ENCODE measurements around the gene SFI1.

SFI1 gene

DNA sequence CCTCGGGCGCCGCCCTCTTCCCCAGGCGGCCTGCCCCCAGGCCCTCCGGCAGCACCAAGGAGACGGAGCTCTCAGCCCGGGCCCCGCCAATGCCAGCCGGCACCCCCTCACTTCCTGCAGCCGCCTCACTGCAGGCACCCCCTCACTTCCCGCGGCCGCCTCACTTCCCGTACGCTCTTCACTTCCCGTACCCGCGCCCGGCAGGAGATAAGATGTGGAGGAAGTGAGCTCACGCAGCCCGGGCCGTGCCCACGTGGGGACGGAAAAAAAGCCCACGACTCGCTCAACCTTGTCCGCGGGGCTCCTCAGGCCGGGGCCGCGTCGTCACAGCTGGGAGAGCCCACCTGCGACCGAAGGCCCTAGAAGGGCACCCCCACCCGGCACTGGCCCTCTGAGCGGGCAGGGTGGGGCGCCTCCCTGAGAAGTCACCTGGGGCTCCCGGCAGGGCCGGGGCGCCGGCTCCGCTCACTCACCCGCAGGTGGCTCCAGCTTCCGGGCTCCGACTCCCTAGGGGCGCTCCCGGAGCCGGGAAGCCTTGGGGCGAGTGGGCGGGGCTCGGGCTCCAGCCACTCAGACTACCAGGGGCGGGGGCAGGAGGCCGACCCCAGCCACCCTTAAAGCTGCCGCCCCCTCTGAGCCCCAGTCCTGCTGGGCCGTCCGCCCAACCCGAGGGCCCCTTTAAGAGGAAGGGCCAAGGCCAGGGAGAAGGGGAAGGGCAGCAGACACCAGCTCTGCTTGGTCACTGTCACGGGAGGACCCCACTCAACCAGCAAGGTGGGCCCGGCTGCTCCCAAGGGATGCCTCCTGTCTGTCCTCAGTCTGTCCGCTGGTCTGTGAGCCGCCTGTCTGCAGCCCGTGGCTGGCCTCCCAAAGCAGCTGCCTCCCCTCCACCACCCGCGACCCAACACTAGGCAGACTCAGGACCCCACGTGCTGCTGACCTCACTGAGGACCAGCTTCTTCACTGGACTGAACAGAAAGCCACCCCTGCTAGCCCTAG is 134.3 kb downstream of the SFI1 start:
- Histone ChIP-seq H3K4me1 (ENCODE audit: insufficient read depth, poor library complexity, severe bottlenecking) (no peaks in the 10 kb centered on the region), H3K27ac (ENCODE audit: poor library complexity, severe bottlenecking) (peak overlapping the region; percentile 66), H3K9me3 (ENCODE audit: severe bottlenecking) (no peaks in the 10 kb centered on the region), H3K36me3 (ENCODE audit: low read depth) (peaks cover 3% of the 10 kb centered on the region; the same call in 1 of the 2 replicates), H3K4me3 (ENCODE audit: severe bottlenecking) (peak overlapping the region; percentile 48), H3K27me3 (ENCODE audit: insufficient read depth, poor library complexity, severe bottlenecking) (no peaks in the 10 kb centered on the region)
- TF ChIP-seq, protein P1, sequence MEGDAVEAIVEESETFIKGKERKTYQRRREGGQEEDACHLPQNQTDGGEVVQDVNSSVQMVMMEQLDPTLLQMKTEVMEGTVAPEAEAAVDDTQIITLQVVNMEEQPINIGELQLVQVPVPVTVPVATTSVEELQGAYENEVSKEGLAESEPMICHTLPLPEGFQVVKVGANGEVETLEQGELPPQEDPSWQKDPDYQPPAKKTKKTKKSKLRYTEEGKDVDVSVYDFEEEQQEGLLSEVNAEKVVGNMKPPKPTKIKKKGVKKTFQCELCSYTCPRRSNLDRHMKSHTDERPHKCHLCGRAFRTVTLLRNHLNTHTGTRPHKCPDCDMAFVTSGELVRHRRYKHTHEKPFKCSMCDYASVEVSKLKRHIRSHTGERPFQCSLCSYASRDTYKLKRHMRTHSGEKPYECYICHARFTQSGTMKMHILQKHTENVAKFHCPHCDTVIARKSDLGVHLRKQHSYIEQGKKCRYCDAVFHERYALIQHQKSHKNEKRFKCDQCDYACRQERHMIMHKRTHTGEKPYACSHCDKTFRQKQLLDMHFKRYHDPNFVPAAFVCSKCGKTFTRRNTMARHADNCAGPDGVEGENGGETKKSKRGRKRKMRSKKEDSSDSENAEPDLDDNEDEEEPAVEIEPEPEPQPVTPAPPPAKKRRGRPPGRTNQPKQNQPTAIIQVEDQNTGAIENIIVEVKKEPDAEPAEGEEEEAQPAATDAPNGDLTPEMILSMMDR (IDR thresholded peaks at IDR 0.05; ENCODE audit: poor library complexity, severe bottlenecking): peak; percentile 30
- DNase-seq (ENCODE audit: low spot score) (peak; percentile 88), ATAC-seq (ENCODE audit: low read depth) (peak; percentile 81)

DNA sequence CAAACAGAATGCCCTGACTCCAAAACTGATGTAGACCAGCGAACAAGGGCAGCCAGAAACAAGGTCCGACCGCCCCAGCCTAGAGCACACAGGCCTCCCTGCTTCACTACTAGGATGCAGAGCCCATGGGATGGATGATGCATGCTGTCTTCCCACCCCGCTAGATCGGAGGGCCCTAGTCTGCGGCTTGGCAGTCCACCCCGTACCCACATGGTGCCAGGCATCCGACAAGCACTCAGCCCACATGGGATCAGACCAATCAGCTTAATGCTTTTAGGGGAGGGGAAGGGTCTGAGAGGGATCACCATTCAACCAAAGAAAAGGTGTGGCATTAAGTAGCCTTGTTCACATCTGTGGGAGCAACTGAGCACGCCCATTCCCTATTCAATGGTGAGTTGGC is 135.1 kb downstream of the SFI1 start:
- DNase-seq (ENCODE audit: low spot score) (no peak), ATAC-seq (ENCODE audit: low read depth) (no peak)
- TF ChIP-seq, protein P1 (IDR thresholded peaks at IDR 0.05; ENCODE audit: poor library complexity, severe bottlenecking): no peak
- no peaks in the 10 kb centered on the region for H3K27me3 ChIP-seq (ENCODE audit: insufficient read depth, poor library complexity, severe bottlenecking)
- H3K4me3 ChIP-seq (ENCODE audit: severe bottlenecking): no peak overlapping the region
- no peaks in the 10 kb centered on the region for H3K4me1 ChIP-seq (ENCODE audit: insufficient read depth, poor library complexity, severe bottlenecking)
- H3K36me3 ChIP-seq (ENCODE audit: low read depth): peaks cover 3% of the 10 kb centered on the region; the same call in 1 of the 2 replicates
- H3K9me3 ChIP-seq (ENCODE audit: severe bottlenecking): no peaks in the 10 kb centered on the region
- peak overlapping the region; percentile 66 for H3K27ac ChIP-seq (ENCODE audit: poor library complexity, severe bottlenecking)

DNA sequence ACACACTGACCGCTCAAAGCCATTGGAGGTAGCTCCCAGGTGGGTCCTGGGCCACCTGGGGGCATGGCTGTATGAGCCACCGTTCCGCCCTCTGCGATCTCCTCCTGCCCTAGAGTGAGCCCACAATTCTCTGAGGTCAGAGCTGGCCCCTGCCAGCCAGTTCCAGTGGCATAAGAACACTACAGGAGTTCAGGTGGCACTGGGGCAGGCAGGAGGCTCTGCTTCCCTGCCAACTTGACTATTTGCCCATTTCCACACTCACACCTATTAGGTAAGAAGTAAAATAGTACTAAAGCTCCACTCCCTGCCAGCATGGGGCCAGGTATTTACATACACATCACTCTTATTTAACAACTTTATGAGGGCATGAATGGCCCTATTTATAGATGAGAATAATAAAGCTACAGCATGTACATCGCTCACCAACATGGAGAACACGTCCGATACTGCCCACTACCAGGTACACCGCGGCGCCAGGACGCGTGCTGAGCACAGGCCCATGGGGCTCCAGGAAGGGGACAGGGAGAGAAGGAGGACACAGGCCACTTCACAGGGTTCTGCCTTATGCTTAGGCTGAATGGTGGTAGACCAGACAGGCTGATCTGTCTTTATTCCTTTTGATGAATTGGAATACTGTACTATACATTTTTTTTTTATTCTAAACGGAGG is 139.4 kb downstream of the SFI1 start:
- Histone ChIP-seq H3K4me3 (ENCODE audit: severe bottlenecking) (no peak overlapping the region), H3K27me3 (ENCODE audit: insufficient read depth, poor library complexity, severe bottlenecking) (no peaks in the 10 kb centered on the region), H3K36me3 (ENCODE audit: low read depth) (0 out of 2 replicates have a peak, but pooled peaks cover 4% of the 10 kb centered on the region), H3K4me1 (ENCODE audit: insufficient read depth, poor library complexity, severe bottlenecking) (peaks cover 9% of the 10 kb centered on the region), H3K9me3 (ENCODE audit: severe bottlenecking) (no peaks in the 10 kb centered on the region), H3K27ac (ENCODE audit: poor library complexity, severe bottlenecking) (no peak overlapping the region)
- DNase-seq (ENCODE audit: low spot score) (no peak), ATAC-seq (ENCODE audit: low read depth) (no peak)
- TF ChIP-seq, protein P1 (IDR thresholded peaks at IDR 0.05; ENCODE audit: poor library complexity, severe bottlenecking): no peak

DNA sequence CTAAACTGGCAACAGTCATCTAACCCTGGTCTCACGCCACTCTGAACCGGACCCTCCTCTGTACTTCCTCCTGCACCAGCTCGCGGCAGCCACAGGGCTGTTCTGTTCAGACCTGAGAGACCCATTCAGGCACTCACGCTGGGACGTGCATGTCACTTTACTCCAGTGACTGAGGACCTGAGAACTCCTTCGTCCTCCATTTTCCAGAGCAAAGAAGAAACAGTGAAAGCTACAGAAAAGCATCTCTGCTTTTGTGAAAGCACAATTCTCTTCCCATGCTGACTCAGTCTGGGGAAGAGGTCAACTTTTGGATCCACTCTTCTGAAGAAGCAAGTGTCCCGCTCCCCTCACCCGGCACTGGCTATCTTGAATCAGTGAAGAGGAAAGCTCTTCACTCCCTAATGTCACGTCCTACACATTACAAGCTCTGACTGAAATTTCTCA is 141.1 kb downstream of the SFI1 start:
- TF ChIP-seq, protein P1 (IDR thresholded peaks at IDR 0.05; ENCODE audit: poor library complexity, severe bottlenecking): no peak
- peaks cover 20% of the 10 kb centered on the region for H3K36me3 ChIP-seq (ENCODE audit: low read depth)
- no peaks in the 10 kb centered on the region for H3K27me3 ChIP-seq (ENCODE audit: insufficient read depth, poor library complexity, severe bottlenecking)
- no peaks in the 10 kb centered on the region for H3K9me3 ChIP-seq (ENCODE audit: severe bottlenecking)
- H3K4me3 ChIP-seq (ENCODE audit: severe bottlenecking): no peak overlapping the region
- peaks cover 9% of the 10 kb centered on the region for H3K4me1 ChIP-seq (ENCODE audit: insufficient read depth, poor library complexity, severe bottlenecking)
- peak overlapping the region; percentile 29 for H3K27ac ChIP-seq (ENCODE audit: poor library complexity, severe bottlenecking)
- ATAC-seq (ENCODE audit: low read depth) (no peak), DNase-seq (ENCODE audit: low spot score) (no peak)
